SH-SY5Y (cell line): Measurements from ENCODE around the gene PCF11.

Experiments used
- GATA2 ChIP-seq: IDR thresholded peaks from 2 replicates; pipeline ENCODE4 v1.6.1; 2011; ENCODE audit warnings: mild to moderate bottlenecking, low read depth, low read length
- GATA3 ChIP-seq: IDR thresholded peaks from 2 replicates; pipeline ENCODE4 v1.6.1; 2011; ENCODE audit warnings: low read depth, mild to moderate bottlenecking, low read length, moderate library complexity

- TF ChIP-seq GATA2, result no peak
- TF ChIP-seq GATA3, result no peak
Measured at GRCh38 chr11:83158357-83158786, 1.4 kb downstream of the PCF11 start.
